Adipocyte (in vitro differentiated cells): ENCODE data around the gene TBC1D2B.

Experiments
- DNase-seq: peaks from one replicate; pipeline ENCODE4 v3.0.0-alpha.2; 2015; ENCODE audit warnings: low read depth
- H3K27me3 ChIP-seq: replicated peaks from 2 replicates; pipeline ENCODE4 v1.7.0; 2013; ENCODE audit warnings: mild to moderate bottlenecking, low read length, moderate library complexity; ENCODE audit not compliant: control insufficient read depth, insufficient read depth
- H3K36me3 ChIP-seq: 2 replicates; pipeline ENCODE4 v1.7.0; 2013; ENCODE audit warnings: low read length, mild to moderate bottlenecking, moderate library complexity; ENCODE audit not compliant: control insufficient read depth, insufficient read depth, severe bottlenecking
- H3K4me1 ChIP-seq: 2 replicates; pipeline ENCODE4 v1.7.0; 2013; ENCODE audit warnings: mild to moderate bottlenecking, low read length, moderate library complexity; ENCODE audit not compliant: control insufficient read depth, insufficient read depth
- H3K4me3 ChIP-seq: 2 replicates; pipeline ENCODE4 v1.7.0; 2013; ENCODE audit warnings: mild to moderate bottlenecking, low read length, moderate library complexity
- H3K9ac ChIP-seq: 2 replicates; pipeline ENCODE4 v1.7.0; 2013; ENCODE audit warnings: mild to moderate bottlenecking, low read length, moderate library complexity
- H3K9me3 ChIP-seq: 2 replicates; pipeline ENCODE4 v1.7.0; 2013; ENCODE audit warnings: mild to moderate bottlenecking, low read length, moderate library complexity; ENCODE audit not compliant: control insufficient read depth

Gene TBC1D2B

DNA sequence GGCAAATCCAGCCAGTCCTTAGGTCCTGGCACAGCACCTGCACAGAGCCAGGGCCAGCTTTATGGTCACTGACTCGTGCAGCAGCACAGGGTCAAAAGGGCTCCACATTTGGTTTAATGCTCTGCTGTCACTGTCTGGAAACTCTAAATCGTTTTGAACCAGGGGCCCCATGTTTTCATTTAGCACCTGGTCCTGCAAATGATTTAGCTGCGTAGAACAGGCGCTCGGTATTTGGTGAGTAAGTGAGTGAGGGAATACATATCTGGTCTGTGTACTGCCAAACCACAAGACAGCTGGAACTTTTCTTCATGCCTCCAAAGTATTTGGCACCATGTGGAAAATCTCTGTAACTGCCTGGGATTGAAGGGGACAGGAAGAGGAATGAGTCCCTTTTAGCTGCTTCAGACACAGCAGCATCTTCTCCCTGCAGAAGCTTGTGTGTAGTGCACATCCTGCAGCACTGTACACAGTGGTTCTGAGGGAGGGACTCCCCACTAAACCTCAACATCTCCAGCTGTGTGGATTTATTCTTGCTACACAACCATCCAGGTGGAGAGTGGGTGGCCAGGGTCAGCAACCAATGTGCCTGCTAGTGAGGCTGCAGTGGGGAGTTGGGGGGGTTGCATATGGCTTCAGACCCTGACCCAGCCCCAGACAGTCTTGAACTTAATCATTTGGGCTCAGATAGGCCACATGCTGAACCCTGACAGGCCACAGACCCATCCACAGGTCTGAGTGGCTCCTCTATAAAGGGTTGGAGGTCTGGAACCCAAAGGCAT lies 15.9 kb upstream of the TBC1D2B start:
- DNase-seq = peak; percentile 91
- no peaks in the 10 kb centered on the region for H3K9me3 ChIP-seq
- no peaks in the 10 kb centered on the region for H3K36me3 ChIP-seq
- no peak overlapping the region for H3K4me3 ChIP-seq
- H3K4me1 ChIP-seq = peaks cover 9% of the 10 kb centered on the region
- no peak overlapping the region for H3K9ac ChIP-seq
- H3K27me3 ChIP-seq = peaks cover 14% of the 10 kb centered on the region

GRCh38 chr15:78092261-78093041 lies 14.9 kb upstream of the TBC1D2B start, which contains the start of gene SH2D7:
SH2D7 (plus strand) TSS chr15:78092561; CDS start chr15:78092585, 24 bp downstream.
- no peak for DNase-seq
- peaks cover 9% of the 10 kb centered on the region for H3K4me1 ChIP-seq
- no peaks in the 10 kb centered on the region for H3K36me3 ChIP-seq
- peaks cover 14% of the 10 kb centered on the region for H3K27me3 ChIP-seq
- no peak within 1 kb of the TSS for H3K4me3 ChIP-seq
- H3K9me3 ChIP-seq = no peaks in the 10 kb centered on the region
- no peak within 1 kb of the TSS for H3K9ac ChIP-seq

DNA sequence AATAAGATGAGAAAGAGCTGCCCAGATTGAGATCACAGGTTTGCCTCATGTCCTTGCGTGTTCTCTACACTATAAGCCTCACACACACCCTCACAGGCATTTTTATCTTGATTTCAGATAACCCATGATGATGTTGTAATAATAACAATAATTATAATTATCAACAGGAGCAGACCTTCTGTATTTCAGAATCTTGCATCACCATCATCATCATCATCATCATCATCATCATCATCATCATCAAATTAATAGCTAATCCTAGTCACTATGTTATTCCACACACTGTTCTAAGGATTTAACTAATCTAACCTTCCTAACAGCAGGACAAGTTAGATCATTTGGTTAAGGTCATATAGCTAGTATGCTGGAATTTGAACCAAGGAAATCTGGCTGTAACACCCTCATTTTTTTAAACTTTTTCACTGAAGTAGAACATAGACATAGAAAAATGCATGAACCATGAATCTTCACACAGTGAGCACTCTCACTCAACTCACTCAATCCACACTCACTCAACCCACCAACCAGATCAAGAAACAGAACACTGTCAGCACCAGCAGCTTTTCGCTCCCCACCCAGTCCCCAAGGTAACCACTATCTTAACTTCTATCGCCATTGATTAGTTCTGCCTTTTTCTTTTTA lies 13.0 kb upstream of the TBC1D2B start:
- Histone ChIP-seq H3K4me3 (no peak overlapping the region), H3K27me3 (peaks cover 14% of the 10 kb centered on the region), H3K9ac (no peak overlapping the region), H3K4me1 (peaks cover 18% of the 10 kb centered on the region), H3K36me3 (no peaks in the 10 kb centered on the region), H3K9me3 (no peaks in the 10 kb centered on the region)
- DNase-seq = peak; percentile 29

- Histone ChIP-seq H3K36me3 (no peaks in the 10 kb centered on the region), H3K4me1 (peaks cover 20% of the 10 kb centered on the region), H3K27me3 (peaks cover 9% of the 10 kb centered on the region), H3K4me3 (no peak overlapping the region), H3K9ac (no peak overlapping the region), H3K9me3 (no peaks in the 10 kb centered on the region)
- DNase-seq = no peak
Measured at GRCh38 chr15:78088773-78089080, 11.2 kb upstream of the TBC1D2B start.

GRCh38 chr15:78087951-78088772 lies 10.7 kb upstream of the TBC1D2B start:
- H3K9me3 ChIP-seq = no peaks in the 10 kb centered on the region

DNA sequence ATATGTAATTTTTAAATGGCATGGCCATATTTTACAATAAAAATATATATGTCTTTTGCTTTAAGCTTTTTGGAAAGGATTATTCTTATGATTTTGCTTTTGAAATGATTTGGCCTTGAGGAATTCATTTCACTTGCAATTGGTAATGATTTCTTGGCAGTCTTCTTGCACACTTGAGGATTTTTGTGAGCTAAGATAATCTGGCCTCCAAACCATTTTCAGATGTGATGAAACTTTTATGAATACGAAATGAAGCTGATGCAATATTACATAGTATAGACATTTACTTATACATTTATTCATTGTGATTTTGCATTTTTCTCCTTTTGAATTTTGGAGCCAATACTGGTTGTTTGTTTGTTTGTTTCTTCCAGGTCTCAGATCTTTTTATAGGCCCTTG lies 8.4 kb upstream of the TBC1D2B start:
- no peak overlapping the region for H3K4me3 ChIP-seq
- H3K36me3 ChIP-seq = no peaks in the 10 kb centered on the region
- H3K9me3 ChIP-seq = no peaks in the 10 kb centered on the region
- H3K27me3 ChIP-seq = no peaks in the 10 kb centered on the region
- H3K9ac ChIP-seq = no peak overlapping the region
- H3K4me1 ChIP-seq = peaks cover 21% of the 10 kb centered on the region
- DNase-seq = peak; percentile 95

More at GRCh38 chr15:78087951-78088772, 10.7 kb upstream of the TBC1D2B start:
- no peak overlapping the region for H3K4me3 ChIP-seq
- DNase-seq = no peak
- H3K4me1 ChIP-seq = peaks cover 17% of the 10 kb centered on the region
- H3K27me3 ChIP-seq = peaks cover 9% of the 10 kb centered on the region
- no peak overlapping the region for H3K9ac ChIP-seq
- no peaks in the 10 kb centered on the region for H3K36me3 ChIP-seq

DNA sequence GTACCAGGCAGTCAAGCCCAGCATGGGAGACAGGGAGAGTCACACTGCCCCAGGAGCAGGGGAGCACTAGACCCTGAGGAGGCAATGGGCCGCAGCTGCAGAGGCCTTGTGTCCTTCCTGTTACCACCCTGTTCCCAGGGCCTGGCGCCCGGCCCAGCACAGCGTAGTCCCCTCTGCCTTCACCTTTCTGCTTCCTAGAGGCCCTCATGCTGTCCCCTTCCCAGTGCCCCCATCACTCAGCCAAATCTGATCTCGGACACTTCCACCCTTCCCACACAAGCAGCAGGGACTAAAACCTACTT lies 6.9 kb upstream of the TBC1D2B start:
- Histone ChIP-seq H3K36me3 (no peaks in the 10 kb centered on the region), H3K9ac (no peak overlapping the region), H3K4me3 (no peak overlapping the region), H3K9me3 (no peaks in the 10 kb centered on the region), H3K4me1 (peaks cover 21% of the 10 kb centered on the region), H3K27me3 (no peaks in the 10 kb centered on the region)
- DNase-seq = no peak

DNA sequence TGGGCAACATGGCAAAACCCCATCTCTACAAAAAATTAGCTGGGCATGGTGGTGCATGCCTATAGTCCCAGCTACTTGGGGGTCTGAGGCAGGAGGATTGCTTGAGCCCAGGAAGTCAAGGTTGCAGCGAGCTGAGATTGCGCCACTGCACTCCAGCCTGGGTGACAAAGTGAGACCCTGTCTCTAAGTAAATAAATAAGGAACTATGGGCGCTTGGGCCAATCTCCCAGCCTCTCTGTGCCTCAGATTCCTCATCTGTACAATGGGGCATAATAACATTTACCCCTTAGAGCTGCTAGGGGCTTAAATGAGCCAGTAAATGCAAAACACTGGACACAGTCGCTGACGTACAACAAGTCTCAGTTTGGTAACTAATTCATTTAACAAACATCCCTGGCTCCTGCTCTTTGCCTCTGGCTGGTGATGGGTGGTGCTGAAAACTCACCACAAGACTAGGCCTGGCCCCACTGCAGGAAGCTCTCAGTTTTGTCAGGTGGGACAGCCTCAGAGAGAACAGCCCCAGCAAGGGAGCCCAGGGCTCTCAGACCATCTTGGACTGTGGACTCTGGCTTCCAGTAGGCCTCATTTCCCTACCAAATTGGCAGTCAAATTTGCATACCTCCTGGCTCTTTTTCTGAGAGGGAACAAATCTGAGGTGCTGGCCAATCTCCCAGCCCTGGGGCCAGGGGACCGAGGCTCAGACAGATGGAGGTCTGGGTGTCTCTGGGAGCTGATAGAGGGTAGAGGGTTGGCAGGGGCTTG lies 6.4 kb upstream of the TBC1D2B start:
- Histone ChIP-seq H3K9ac (no peak overlapping the region), H3K4me1 (peaks cover 21% of the 10 kb centered on the region), H3K9me3 (no peaks in the 10 kb centered on the region), H3K27me3 (no peaks in the 10 kb centered on the region), H3K4me3 (no peak overlapping the region), H3K36me3 (no peaks in the 10 kb centered on the region)
- no peak for DNase-seq

GRCh38 chr15:78083186-78083585 lies 5.7 kb upstream of the TBC1D2B start:
- H3K9ac ChIP-seq = no peak overlapping the region
- H3K4me1 ChIP-seq = peaks cover 21% of the 10 kb centered on the region
- no peaks in the 10 kb centered on the region for H3K36me3 ChIP-seq
- H3K9me3 ChIP-seq = no peaks in the 10 kb centered on the region
- H3K27me3 ChIP-seq = no peaks in the 10 kb centered on the region
- no peak for DNase-seq
- H3K4me3 ChIP-seq = no peak overlapping the region

- H3K27me3 ChIP-seq = no peaks in the 10 kb centered on the region
- no peaks in the 10 kb centered on the region for H3K9me3 ChIP-seq
- DNase-seq = no peak
- no peak overlapping the region for H3K4me3 ChIP-seq
- no peaks in the 10 kb centered on the region for H3K36me3 ChIP-seq
- no peak overlapping the region for H3K9ac ChIP-seq
- H3K4me1 ChIP-seq = peaks cover 21% of the 10 kb centered on the region
Measured at GRCh38 chr15:78082743-78083110, 5.2 kb upstream of the TBC1D2B start.
